Testis (tissue), 3 donors: ENCODE results near the gene TDO2. TPM values are rescaled to one million over a fixed set of nuclear protein-coding genes. Genes with fewer than 3 reads are reported as not detected.

ENCODE experiments used
- DNase-seq: peaks from one replicate; pipeline ENCODE4 v3.0.0-alpha.2; 2019
- H3K27ac ChIP-seq, 2 donors: fragments of 200-600 bp; sonication (generic); one replicate each; pipeline ENCODE4 v1.5.1; 2019
- H3K27me3 ChIP-seq: fragments of 200-600 bp; sonication (generic); one replicate; pipeline ENCODE4 v1.5.1; 2019
- H3K36me3 ChIP-seq: fragments of 200-600 bp; sonication (generic); one replicate; pipeline ENCODE4 v1.5.1; 2017; ENCODE audit warnings: low read depth; ENCODE audit errors: missing control alignments
- H3K4me1 ChIP-seq: fragments of 200-600 bp; sonication (generic); one replicate; pipeline ENCODE4 v1.5.1; 2019
- H3K4me3 ChIP-seq, 2 donors: fragments of 200-600 bp; sonication (generic); one replicate each; pipeline ENCODE4 v1.5.1; 2017 to 2019
- H3K9me3 ChIP-seq: fragments of 200-600 bp; sonication (generic); one replicate; pipeline ENCODE4 v1.5.1; 2017
- CTCF ChIP-seq, 3 experiments: fragments of 450-650 bp in 2 of 3; fragments of 200-600 bp in 1 of 3; sonication (generic) in 1 of 3; IDR thresholded peaks; one replicate each; pipeline ENCODE4 v1.5.1; 2016 to 2019; ENCODE audit warnings: antibody characterized with exemption in 3 of 3, mild to moderate bottlenecking in 2 of 3, moderate library complexity in 1 of 3
- POLR2A ChIP-seq: fragments of 450-650 bp; IDR thresholded peaks from one replicate; pipeline ENCODE4 v1.6.1; 2017; ENCODE audit warnings: antibody characterized with exemption, mild to moderate bottlenecking, moderate library complexity
- WGBS, 2 donors: methylation state at CpG; one replicate each; pipeline ENCODE4 v1.1.5; 2018; 5-methylcytosine and 5-hydroxymethylcytosine counted together
- intact Hi-C: fragments of 100-400 bp; cut with DNase I; formaldehyde crosslinking; loops from one replicate; pipeline ENCODE4 v1.15.1; 2023; ENCODE audit warnings: low total_unique reads
- polyA plus RNA-seq: library from polyadenylated mRNA; stranded (reverse); fragments of 350-450 nt; fragmentation: Illumina TruSeq; extraction: RNeasy Lipid Tissue Mini Kit (QIAGEN cat#74804); gene quantifications from one replicate; pipeline ENCODE4 v1.2.3, GENCODE V29; 2014; ENCODE audit warnings: low read depth, low replicate concordance; ENCODE audit not compliant: insufficient read depth
- total RNA-seq, 2 donors: library from RNA; depleted of rRNA; stranded (reverse); fragments of >200 nt; gene quantifications; one replicate each; pipeline ENCODE4 v1.2.3, GENCODE V29; 2016

The TDO2 gene
- total and polyA plus RNA-seq, 3 donors from 2014 or later, result 0.62 to 0.78 TPM; not detected in 1

- Histone ChIP-seq H3K4me1 (peaks cover 2% of the 10 kb centered on the region), H3K27me3 (no peaks in the 10 kb centered on the region), H3K9me3 (no peaks in the 10 kb centered on the region), H3K4me3 (peak within 1 kb of the TSS; percentile 86 to 92), H3K27ac (peak within 1 kb of the TSS; percentile 98 to 99), H3K36me3 (no peaks in the 10 kb centered on the region)
- DNase-seq, result peak; percentile 84
- TF ChIP-seq POLR2A, result no peak
- TF ChIP-seq CTCF (IDR thresholded peaks at IDR 0.05), result peak; percentile 21 to 61 (median 58)
- intact Hi-C loops, result no loop called here
- 0 to 1% methylated on average over 15 to 40 of the region's 58 CpGs for WGBS, 2 donors
Measured at GRCh38 chr4:155953151-155954117, 49.9 kb downstream of the TDO2 start, which contains the start of gene CTSO. Gene CTSO (minus strand): TSS chr4:155953866. CDS start chr4:155953847, 19 bp downstream.

DNA sequence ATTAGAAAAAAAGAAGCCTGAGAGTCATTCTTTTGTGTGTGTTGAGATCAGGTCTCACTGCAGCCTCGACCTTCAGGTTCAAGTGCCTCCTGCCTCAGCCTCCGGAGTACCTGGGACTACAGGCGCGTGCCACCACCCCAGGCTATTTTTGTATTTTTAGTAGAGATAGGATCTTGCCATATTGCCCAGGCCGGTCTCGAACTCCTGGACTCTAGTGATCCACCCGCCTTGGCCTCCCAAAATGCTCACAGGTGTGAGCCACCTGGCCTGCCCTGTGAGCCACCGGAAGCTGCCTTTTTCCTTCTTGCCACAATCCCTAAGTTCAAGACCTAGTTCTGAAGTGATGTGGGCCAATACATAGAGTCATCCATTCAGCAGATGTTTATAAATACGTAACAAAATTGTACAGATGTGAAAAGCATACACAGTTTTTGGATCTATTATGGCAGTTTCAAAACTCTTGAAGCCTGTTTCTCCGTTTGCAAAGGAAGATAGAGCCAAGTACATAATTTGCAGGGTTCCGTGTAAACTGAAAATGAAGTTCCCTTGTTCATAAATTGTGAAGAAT, 50.7 kb downstream of the TDO2 start:
- intact Hi-C loops, result no loop called here
- Histone ChIP-seq H3K4me3 (peak overlapping the region; percentile 86 to 92), H3K27ac (peak overlapping the region; percentile 98 to 99), H3K4me1 (peaks cover 2% of the 10 kb centered on the region), H3K27me3 (no peaks in the 10 kb centered on the region), H3K36me3 (no peaks in the 10 kb centered on the region), H3K9me3 (no peaks in the 10 kb centered on the region)
- 57 to 64% methylated on average over 11 of the region's 11 CpGs for WGBS, 2 donors
- peak; percentile 14 for DNase-seq
- no peak for TF ChIP-seq POLR2A
- TF ChIP-seq CTCF (IDR thresholded peaks at IDR 0.05), result no peak

DNA sequence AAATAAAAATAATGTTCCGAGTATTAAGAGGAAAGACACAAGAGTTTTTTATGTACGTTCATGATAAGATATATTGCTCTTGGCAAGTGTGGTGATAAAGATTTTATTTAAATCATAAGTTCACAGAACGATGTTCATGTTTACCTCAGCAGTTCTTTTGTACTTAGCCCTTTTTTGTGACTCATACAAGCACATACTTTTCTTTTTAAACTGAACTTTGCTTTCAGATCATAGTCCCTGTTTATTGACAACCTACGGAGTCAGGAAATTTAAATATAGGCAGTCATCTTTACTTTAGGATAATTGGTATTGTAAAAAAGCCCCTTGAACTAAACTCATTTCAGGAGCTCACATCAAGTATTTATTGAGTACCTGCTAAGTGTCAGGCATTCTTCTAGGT, 51.4 kb downstream of the TDO2 start:
- Histone ChIP-seq H3K9me3 (no peaks in the 10 kb centered on the region), H3K27ac (no peak overlapping the region), H3K27me3 (no peaks in the 10 kb centered on the region), H3K4me1 (peaks cover 2% of the 10 kb centered on the region), H3K4me3 (no peak overlapping the region), H3K36me3 (no peaks in the 10 kb centered on the region)
- intact Hi-C loops, result no loop called here
- TF ChIP-seq CTCF (IDR thresholded peaks at IDR 0.05) (no peak), POLR2A (no peak)
- 66 to 68% methylated on average over 4 of the region's 4 CpGs for whole genome bisulfite sequencing, 2 donors
- DNase-seq, result no peak

GRCh38 chr4:155956461-155956860, 53.0 kb downstream of the TDO2 start:
- TF ChIP-seq CTCF (IDR thresholded peaks at IDR 0.05) (no peak), POLR2A (no peak)
- peaks cover 2% of the 10 kb centered on the region for H3K4me1 ChIP-seq
- no peak for DNase-seq
- no peak overlapping the region for H3K27ac ChIP-seq
- no peak overlapping the region for H3K4me3 ChIP-seq
- WGBS, 2 donors, result 64 to 67% methylated on average over 2 of the region's 2 CpGs
- no peaks in the 10 kb centered on the region for H3K27me3 ChIP-seq
- intact Hi-C loops, result no loop called here
- H3K36me3 ChIP-seq, result no peaks in the 10 kb centered on the region
- no peaks in the 10 kb centered on the region for H3K9me3 ChIP-seq
